ENCODE measurements around the gene DCUN1D5. TPM values are rescaled to one million over a fixed set of nuclear protein-coding genes. Genes with fewer than 3 reads are reported as not detected.
"Not testable (repeated sequence)": the region's sequence is repeated elsewhere in the genome, so short reads cannot be mapped to it uniquely, and the experiment has no call there.

The DCUN1D5 gene
- total RNA-seq, 2 experiments from 2014 or later = 28.6 to 32.6 TPM

DNA sequence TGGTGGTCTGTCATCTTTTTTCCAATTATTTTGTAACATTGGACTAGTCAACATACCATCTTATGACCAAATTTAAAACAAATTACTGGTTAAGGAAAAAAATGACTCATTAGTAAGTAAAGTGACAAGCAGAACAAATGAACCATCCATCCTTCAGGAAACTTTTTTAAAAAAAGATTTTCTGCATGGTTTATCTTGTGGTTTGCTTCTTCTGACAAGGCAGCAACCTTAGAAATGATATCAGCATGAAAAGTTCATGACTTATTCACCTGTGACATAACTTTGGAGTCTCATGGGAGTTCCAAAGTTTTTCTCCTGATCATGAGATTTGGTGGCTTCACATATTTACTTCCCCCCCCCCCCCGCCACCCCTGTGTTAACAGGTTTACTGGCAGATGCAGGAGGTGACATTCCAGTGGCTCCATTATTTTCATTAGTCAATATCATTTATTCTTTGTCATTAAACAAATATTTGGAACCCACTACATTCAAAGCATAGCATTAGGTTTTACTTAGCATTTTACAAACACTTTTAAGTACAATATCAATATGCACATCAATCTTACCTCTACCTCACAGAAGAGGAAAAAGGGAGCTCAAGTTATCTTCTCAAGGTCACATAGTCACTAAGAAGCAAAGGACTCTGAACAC, 40.7 kb downstream of the DCUN1D5 start:
- DNase-seq = no peak
- Mint-ChIP-seq H3K4me3 (no peak overlapping the region), H3K27me3 (no peaks in the 10 kb centered on the region), H3K4me1 (peaks cover 2% of the 10 kb centered on the region), H3K9me3 (no peaks in the 10 kb centered on the region), H3K36me3 (ENCODE audit: low read depth) (no peaks in the 10 kb centered on the region), H3K27ac (no peak overlapping the region)
- POLR2A ChIA-PET = interaction anchor here (1.2 kb wide), 1 partner anchor 41 kb away, joined by 3 read pairs; the partner anchor contains the start of gene DCUN1D5
- CTCF ChIA-PET = no interaction called here

DNA sequence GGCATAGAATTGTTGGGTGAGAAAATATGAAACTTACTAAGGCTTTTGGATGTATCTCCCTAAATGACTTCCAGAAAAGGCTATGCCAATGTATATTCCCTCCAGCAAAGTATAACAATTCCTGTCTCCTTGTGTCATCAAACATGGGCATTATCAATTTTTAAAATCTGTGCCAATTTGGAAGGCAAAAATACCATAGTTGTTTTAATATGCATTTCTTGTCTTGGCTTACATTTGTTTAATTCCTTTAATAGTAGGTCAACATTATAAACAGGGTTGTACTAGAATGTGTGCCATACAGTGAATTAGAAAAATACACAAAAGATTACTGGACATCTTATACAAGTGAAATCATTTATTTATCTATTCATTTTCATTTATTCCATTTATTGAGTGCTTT, 41.6 kb downstream of the DCUN1D5 start:
- DNase-seq = no peak
- no peaks in the 10 kb centered on the region for H3K36me3 Mint-ChIP-seq (ENCODE audit: low read depth)
- no peaks in the 10 kb centered on the region for H3K9me3 Mint-ChIP-seq
- H3K4me3 Mint-ChIP-seq = no peak overlapping the region
- H3K4me1 Mint-ChIP-seq = peaks cover 2% of the 10 kb centered on the region
- no peaks in the 10 kb centered on the region for H3K27me3 Mint-ChIP-seq
- no peak overlapping the region for H3K27ac Mint-ChIP-seq
- CTCF ChIA-PET = no interaction called here
- POLR2A ChIA-PET = no interaction called here

GRCh38 chr11:103047837-103048236, 44.1 kb downstream of the DCUN1D5 start:
- H3K27me3 Mint-ChIP-seq = no peaks in the 10 kb centered on the region
- no peak for DNase-seq
- ChIA-PET CTCF (no interaction called here), POLR2A (no interaction called here)
- no peak overlapping the region for H3K27ac Mint-ChIP-seq
- H3K4me1 Mint-ChIP-seq = no peaks in the 10 kb centered on the region
- no peaks in the 10 kb centered on the region for H3K36me3 Mint-ChIP-seq (ENCODE audit: low read depth)
- H3K4me3 Mint-ChIP-seq = no peak overlapping the region
- no peaks in the 10 kb centered on the region for H3K9me3 Mint-ChIP-seq

GRCh38 chr11:103043826-103044678, 47.9 kb downstream of the DCUN1D5 start:
- Mint-ChIP-seq H3K27me3 (peaks cover 6% of the 10 kb centered on the region), H3K9me3 (no peaks in the 10 kb centered on the region), H3K4me3 (no peak overlapping the region), H3K36me3 (ENCODE audit: low read depth) (no peaks in the 10 kb centered on the region), H3K27ac (no peak overlapping the region), H3K4me1 (no peaks in the 10 kb centered on the region)
- no peak for DNase-seq
- POLR2A ChIA-PET = no interaction called here
- CTCF ChIA-PET = interaction anchor here (1.5 kb wide), 1 partner anchor 48 kb away, joined by 3 read pairs; the partner anchor contains the start of gene DCUN1D5

- Mint-ChIP-seq H3K4me1 (no peaks in the 10 kb centered on the region), H3K4me3 (no peak overlapping the region), H3K9me3 (no peaks in the 10 kb centered on the region), H3K27me3 (peaks cover 8% of the 10 kb centered on the region), H3K27ac (no peak overlapping the region), H3K36me3 (ENCODE audit: low read depth) (no peaks in the 10 kb centered on the region)
- DNase-seq = no peak
- ChIA-PET CTCF (no interaction called here), POLR2A (no interaction called here)
These were observed 49.8 kb downstream of the DCUN1D5 start for GRCh38 chr11:103042161-103042560.

DNA sequence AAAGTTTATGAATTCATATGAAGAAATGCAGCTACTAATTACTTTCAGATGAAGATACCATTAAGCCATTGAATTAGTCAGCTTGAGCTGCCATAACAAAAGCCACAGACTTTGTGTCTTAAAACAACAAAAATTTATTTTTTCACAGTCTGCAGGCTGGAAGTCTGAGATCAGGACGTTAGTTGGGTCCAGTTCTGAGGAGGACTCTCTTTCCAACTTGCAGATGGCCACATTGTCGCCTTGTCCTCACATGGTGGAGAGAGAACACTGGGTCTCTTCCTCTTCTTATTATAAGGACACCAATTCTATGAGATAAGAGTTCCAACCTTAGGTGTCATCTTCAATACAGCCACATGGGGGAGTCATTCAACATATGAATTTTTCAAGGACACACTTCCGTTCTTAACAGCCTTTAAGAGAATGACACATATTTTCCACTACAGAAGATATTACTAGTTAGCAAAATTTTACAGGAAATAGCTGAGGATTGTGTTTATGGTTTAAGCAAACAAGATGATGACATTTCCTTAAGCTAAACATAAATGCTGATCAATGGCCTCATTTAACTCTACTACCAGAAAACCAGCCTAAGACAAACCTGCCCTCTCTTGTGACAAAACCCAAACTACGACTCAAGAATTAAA, 56.0 kb downstream of the DCUN1D5 start:
- H3K4me1 Mint-ChIP-seq = peaks cover 21% of the 10 kb centered on the region
- ChIA-PET POLR2A (interaction anchor here (1.0 to 1.8 kb wide), 3 partner anchors 56 to 73 kb away, joined by 3 to 10 read pairs (median 5); partner anchors contain the start of genes DCUN1D5 and DYNC2H1), CTCF (interaction anchor here (0.6 to 2.2 kb wide), 12 partner anchors 9 to 838 kb away, joined by 3 to 13 read pairs (median 4); partner anchors contain the start of gene DYNC2H1)
- peaks cover 2% of the 10 kb centered on the region for H3K27me3 Mint-ChIP-seq
- peak overlapping the region; percentile 81 for H3K27ac Mint-ChIP-seq
- DNase-seq = peak; percentile 50
- peak overlapping the region; percentile 16 for H3K4me3 Mint-ChIP-seq
- peaks cover 3% of the 10 kb centered on the region for H3K9me3 Mint-ChIP-seq
- H3K36me3 Mint-ChIP-seq (ENCODE audit: low read depth) = peaks cover 7% of the 10 kb centered on the region

GRCh38 chr11:103035216-103035615, 56.7 kb downstream of the DCUN1D5 start:
- DNase-seq = no peak
- Mint-ChIP-seq H3K9me3 (peaks cover 3% of the 10 kb centered on the region), H3K27me3 (peaks cover 2% of the 10 kb centered on the region), H3K4me3 (no peak overlapping the region), H3K27ac (no peak overlapping the region), H3K36me3 (ENCODE audit: low read depth) (peaks cover 7% of the 10 kb centered on the region), H3K4me1 (peaks cover 21% of the 10 kb centered on the region)
- POLR2A ChIA-PET = interaction anchor here (1.3 to 1.8 kb wide), 2 partner anchors 56 to 70 kb away, joined by 3 to 10 read pairs; partner anchors contain the start of gene DCUN1D5
- CTCF ChIA-PET = interaction anchor here (1.2 to 2.2 kb wide), 7 partner anchors 20 to 566 kb away, joined by 3 to 13 read pairs (median 6); partner anchors contain the start of gene DYNC2H1

DNA sequence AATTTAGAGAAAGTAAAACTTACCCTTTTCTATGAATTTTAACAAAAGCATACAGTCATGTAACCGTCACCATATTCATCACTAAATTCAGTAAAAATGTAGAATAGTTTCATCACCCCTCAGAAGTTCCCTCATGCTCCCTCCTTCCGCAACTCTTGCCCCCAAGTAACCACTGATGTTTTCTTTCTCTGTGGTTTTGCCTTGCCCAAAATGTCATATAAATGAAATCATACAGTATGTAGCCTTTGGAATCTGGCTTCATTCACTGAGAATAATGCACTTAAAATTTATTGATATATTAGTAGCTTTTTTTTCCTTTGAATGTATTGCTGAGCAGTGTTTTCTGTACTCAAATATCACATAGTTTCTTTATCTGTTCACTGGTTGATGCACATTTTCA, 60.1 kb downstream of the DCUN1D5 start:
- Mint-ChIP-seq H3K27me3 (no peaks in the 10 kb centered on the region), H3K9me3 (peaks cover 4% of the 10 kb centered on the region), H3K4me3 (no peak overlapping the region), H3K4me1 (peaks cover 35% of the 10 kb centered on the region), H3K27ac (no peak overlapping the region), H3K36me3 (ENCODE audit: low read depth) (peaks cover 7% of the 10 kb centered on the region)
- DNase-seq = no peak
- ChIA-PET POLR2A (no interaction called here), CTCF (no interaction called here)

GRCh38 chr11:103029401-103029800, 62.6 kb downstream of the DCUN1D5 start:
- peaks cover 4% of the 10 kb centered on the region for H3K36me3 Mint-ChIP-seq (ENCODE audit: low read depth)
- CTCF ChIA-PET = no interaction called here
- POLR2A ChIA-PET = no interaction called here
- no peak overlapping the region for H3K27ac Mint-ChIP-seq
- H3K4me3 Mint-ChIP-seq = no peak overlapping the region
- no peaks in the 10 kb centered on the region for H3K27me3 Mint-ChIP-seq
- no peak for DNase-seq
- H3K9me3 Mint-ChIP-seq = peaks cover 4% of the 10 kb centered on the region
- H3K4me1 Mint-ChIP-seq = peaks cover 20% of the 10 kb centered on the region

DNA sequence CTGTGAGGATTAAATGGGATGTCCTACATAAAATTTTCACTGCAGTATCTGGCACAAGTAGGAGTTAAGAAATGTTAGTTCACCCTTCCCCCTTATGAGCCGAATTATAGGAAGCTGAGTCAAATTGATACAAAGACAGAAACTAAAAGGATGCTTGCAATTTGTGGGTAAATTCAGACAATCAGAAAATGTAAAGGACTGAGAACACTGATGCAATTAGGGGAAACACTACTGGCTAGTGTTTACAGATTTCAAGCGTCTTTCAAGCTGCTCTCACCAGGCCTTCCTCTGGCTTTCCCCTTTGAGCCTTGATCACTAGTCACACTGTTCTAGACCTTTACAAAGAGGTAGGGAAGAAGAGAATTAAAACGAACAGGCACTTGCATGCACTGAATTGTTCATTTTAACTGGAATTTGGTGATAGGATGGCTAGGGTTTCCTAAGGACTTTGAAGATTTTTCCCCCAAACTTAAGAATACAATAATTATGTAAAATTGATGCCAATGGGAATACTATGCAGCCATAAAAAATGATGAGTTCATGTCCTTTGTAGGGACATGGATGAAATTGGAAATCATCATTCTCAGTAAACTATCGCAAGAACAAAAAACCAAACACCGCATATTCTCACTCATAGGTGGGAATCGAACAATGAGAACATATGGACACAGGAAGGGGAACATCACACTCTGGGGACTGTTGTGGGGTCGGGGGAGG, 63.5 kb downstream of the DCUN1D5 start:
- H3K36me3 Mint-ChIP-seq (ENCODE audit: low read depth); CTCF ChIA-PET; H3K27me3 Mint-ChIP-seq; DNase-seq; H3K9me3 Mint-ChIP-seq; POLR2A ChIA-PET; H3K4me3 Mint-ChIP-seq: not testable (repeated sequence)
- H3K27ac Mint-ChIP-seq = peak overlapping the region; percentile 13
- H3K4me1 Mint-ChIP-seq = peaks cover 19% of the 10 kb centered on the region

- no peak overlapping the region for H3K27ac Mint-ChIP-seq
- no peak for DNase-seq
- CTCF ChIA-PET = no interaction called here
- peaks cover 2% of the 10 kb centered on the region for H3K9me3 Mint-ChIP-seq
- H3K36me3 Mint-ChIP-seq (ENCODE audit: low read depth) = no peaks in the 10 kb centered on the region
- H3K4me1 Mint-ChIP-seq = peaks cover 12% of the 10 kb centered on the region
- no peak overlapping the region for H3K4me3 Mint-ChIP-seq
- peaks cover 7% of the 10 kb centered on the region for H3K27me3 Mint-ChIP-seq
- POLR2A ChIA-PET = no interaction called here
These were observed 67.9 kb downstream of the DCUN1D5 start for GRCh38 chr11:103024086-103024485.

- ChIA-PET CTCF (no interaction called here), POLR2A (no interaction called here)
- no peak overlapping the region for H3K4me3 Mint-ChIP-seq
- no peaks in the 10 kb centered on the region for H3K4me1 Mint-ChIP-seq
- H3K9me3 Mint-ChIP-seq = no peaks in the 10 kb centered on the region
- no peak overlapping the region for H3K27ac Mint-ChIP-seq
- H3K36me3 Mint-ChIP-seq (ENCODE audit: low read depth) = no peaks in the 10 kb centered on the region
- no peak for DNase-seq
- H3K27me3 Mint-ChIP-seq = peaks cover 11% of the 10 kb centered on the region
These were observed 75.9 kb downstream of the DCUN1D5 start for GRCh38 chr11:103016031-103016430.

DNA sequence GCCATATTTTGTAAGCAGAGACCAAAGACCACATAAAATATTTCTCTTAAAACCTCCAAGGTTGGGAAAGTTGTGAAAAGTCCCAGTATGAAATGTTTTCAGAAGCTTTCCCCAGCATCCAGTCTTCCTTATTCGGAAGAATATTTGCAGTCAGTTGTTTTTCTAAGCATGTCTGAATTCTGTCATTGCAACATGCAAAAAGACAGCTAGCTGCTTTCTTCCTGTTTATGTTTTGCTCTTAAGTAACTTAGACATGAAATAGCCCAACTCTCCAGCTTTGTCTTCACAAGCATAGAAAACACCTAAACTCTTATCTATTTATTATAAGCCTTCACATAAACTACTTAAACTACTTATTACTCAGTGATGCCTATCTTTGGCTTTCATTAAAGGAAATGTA, 78.5 kb downstream of the DCUN1D5 start:
- Mint-ChIP-seq H3K27me3 (peaks cover 9% of the 10 kb centered on the region), H3K27ac (no peak overlapping the region), H3K4me3 (no peak overlapping the region), H3K36me3 (ENCODE audit: low read depth) (no peaks in the 10 kb centered on the region), H3K4me1 (no peaks in the 10 kb centered on the region), H3K9me3 (no peaks in the 10 kb centered on the region)
- DNase-seq = no peak
- ChIA-PET POLR2A (no interaction called here), CTCF (no interaction called here)

All from activated CD4-positive, alpha-beta memory T cell treated with anti-CD3 and anti-CD28 coated beads, Interleukin-2, amount 10 ng/mL, durations not matched to agents 7 days and 5 days (primary cell).